Prostate gland (tissue), 2 donors: ENCODE measurements around the gene PTK6.

Experiments used
- POLR2A ChIP-seq: fragments of 450-650 bp; IDR thresholded peaks from one replicate; pipeline ENCODE4 v1.6.1; 2016; ENCODE audit warnings: antibody characterized with exemption, mild to moderate bottlenecking
- POLR2AphosphoS5 ChIP-seq: sonication (generic); formaldehyde crosslinking; IDR thresholded peaks from one replicate; pipeline ENCODE4 v1.6.1; 2017; ENCODE audit warnings: antibody characterized with exemption
- TF ChIP-seq, protein P1 (sequence below), 4 experiments: fragments of 200-600 bp in 2 of 4; fragments of 450-650 bp in 2 of 4; sonication (generic) in 2 of 4; IDR thresholded peaks; 1 replicate in 3 of 4; 2 replicates in 1 of 4; pipeline ENCODE4 v1.5.1; 2016 to 2019; ENCODE audit warnings: antibody characterized with exemption in 4 of 4, mild to moderate bottlenecking in 2 of 4, moderate library complexity in 2 of 4

DNA sequence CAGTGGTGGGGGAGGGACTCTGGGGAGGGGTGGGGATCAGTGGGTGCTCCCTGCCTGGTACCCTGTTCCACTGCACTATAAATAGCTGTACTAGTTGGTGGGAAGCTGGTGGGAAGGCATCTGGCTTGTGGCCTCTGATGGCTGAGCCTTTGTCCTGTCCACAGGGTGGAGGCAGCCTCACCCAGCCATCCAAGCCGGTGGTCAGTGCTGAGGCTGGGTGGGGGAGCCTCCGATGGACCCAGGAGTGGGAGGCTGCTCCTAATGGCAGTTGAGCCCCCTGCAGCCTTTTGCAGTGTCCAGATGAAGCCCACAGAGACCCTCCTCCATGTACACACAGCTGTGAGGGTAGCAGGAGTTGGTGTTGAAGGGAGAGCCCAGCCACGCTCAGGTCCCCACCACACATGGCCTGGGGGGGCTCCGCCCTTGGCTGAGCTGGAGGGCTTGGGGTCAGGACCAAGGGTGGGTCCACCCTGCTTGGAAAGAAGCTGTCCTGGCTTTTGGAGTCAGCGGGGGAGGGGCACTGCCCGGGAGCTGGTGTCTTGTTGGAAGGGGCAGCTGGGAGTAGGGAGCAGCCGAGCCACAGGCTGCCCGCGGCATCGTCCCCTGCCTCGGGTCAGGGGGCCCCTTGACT is 14.1 kb downstream of the PTK6 start:
- TF ChIP-seq, protein P1, sequence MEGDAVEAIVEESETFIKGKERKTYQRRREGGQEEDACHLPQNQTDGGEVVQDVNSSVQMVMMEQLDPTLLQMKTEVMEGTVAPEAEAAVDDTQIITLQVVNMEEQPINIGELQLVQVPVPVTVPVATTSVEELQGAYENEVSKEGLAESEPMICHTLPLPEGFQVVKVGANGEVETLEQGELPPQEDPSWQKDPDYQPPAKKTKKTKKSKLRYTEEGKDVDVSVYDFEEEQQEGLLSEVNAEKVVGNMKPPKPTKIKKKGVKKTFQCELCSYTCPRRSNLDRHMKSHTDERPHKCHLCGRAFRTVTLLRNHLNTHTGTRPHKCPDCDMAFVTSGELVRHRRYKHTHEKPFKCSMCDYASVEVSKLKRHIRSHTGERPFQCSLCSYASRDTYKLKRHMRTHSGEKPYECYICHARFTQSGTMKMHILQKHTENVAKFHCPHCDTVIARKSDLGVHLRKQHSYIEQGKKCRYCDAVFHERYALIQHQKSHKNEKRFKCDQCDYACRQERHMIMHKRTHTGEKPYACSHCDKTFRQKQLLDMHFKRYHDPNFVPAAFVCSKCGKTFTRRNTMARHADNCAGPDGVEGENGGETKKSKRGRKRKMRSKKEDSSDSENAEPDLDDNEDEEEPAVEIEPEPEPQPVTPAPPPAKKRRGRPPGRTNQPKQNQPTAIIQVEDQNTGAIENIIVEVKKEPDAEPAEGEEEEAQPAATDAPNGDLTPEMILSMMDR (IDR thresholded peaks at IDR 0.05) = no peak
- TF ChIP-seq POLR2A = no peak
- no peak for TF ChIP-seq POLR2AphosphoS5
